K562 (cell line): ENCODE measurements around the gene HPN. TPM values are rescaled to one million over a fixed set of nuclear protein-coding genes. Genes with fewer than 3 reads are reported as not detected.

Experiments used
- ATAC-seq: fragments of 200-7000 bp; cut with Tn5 transposase; 3 replicates; pipeline ENCODE4 v1.9.1; 2020; ENCODE audit warnings: moderate library complexity
- BruUV-seq: library from RNA; stranded (reverse); fragments of 400-500 nt; replicated peaks from 2 replicates; lab custom pipeline; 2021; lab: Mats Ljungman, UMichigan
- CTCF ChIA-PET: fragments of 300-600 bp; formaldehyde crosslinking; extraction: SDS; loops from one replicate; lab custom pipeline; 2021; ENCODE audit warnings: low intra/inter-chr PET ratio; lab: Yijun Ruan, JAX
- POLR2A ChIA-PET: fragments of 300-600, 350-650 bp; sonication (Branson Sonifier 250); formaldehyde crosslinking; extraction: SDS; loops from one replicate; lab custom pipeline; 2021; ENCODE audit warnings: antibody characterized with exemption, inconsistent platforms; lab: Yijun Ruan, JAX
- DNase-seq, 4 experiments: peaks; one replicate each; pipeline versions ENCODE4 v3.0.0 to v3.0.0-alpha.2; 2011 to 2018; ENCODE audit warnings: low spot score in 3 of 4, mixed read lengths in 3 of 4; ENCODE audit errors: extremely low read depth in 1 of 4
- FAIRE-seq: peaks from 2 replicates; lab custom pipeline; 2011; peaks lifted over from hg19 to GRCh38; lab: Jason Lieb, UNC
- H2AFZ ChIP-seq: 2 replicates; pipeline ENCODE4 v1.6.0; 2011; ENCODE audit warnings: low read depth, low read length, control low read depth, inconsistent platforms
- H3K27ac ChIP-seq: fragments of 200-600 bp; 3 replicates; pipeline ENCODE4 v1.8.0; 2011; ENCODE audit warnings: low read depth, mild to moderate bottlenecking, control low read depth, inconsistent platforms, low read length, moderate library complexity, mixed read lengths; ENCODE audit errors: extremely low read depth
- H3K27me3 ChIP-seq, 2 experiments: fragments of 300-600 bp in 1 of 2; 2 replicates in 1 of 2; 3 replicates in 1 of 2; pipeline versions ENCODE4 v1.6.0 to v1.8.0; 2011; ENCODE audit warnings: inconsistent platforms in 2 of 2, low read length in 2 of 2, mild to moderate bottlenecking in 1 of 2, mixed read lengths in 1 of 2, moderate library complexity in 1 of 2; ENCODE audit not compliant: control insufficient read depth in 2 of 2, insufficient read depth in 2 of 2
- H3K36me3 ChIP-seq: fragments of 300-600 bp; 3 replicates; pipeline ENCODE4 v1.8.0; 2011; ENCODE audit warnings: mild to moderate bottlenecking, low read length, inconsistent platforms; ENCODE audit not compliant: control insufficient read depth, insufficient read depth
- H3K4me1 ChIP-seq, 2 experiments: fragments of 200-600 bp in 1 of 2; replicated peaks in 1 of 2; 2 replicates in 1 of 2; 3 replicates in 1 of 2; pipeline versions ENCODE4 v1.5.1 to v1.8.0; 2011; ENCODE audit warnings: inconsistent platforms in 2 of 2, low read length in 2 of 2, mild to moderate bottlenecking in 1 of 2, mixed read lengths in 1 of 2, moderate library complexity in 1 of 2; ENCODE audit not compliant: control insufficient read depth in 2 of 2, insufficient read depth in 2 of 2
- H3K4me2 ChIP-seq: 2 replicates; pipeline ENCODE4 v1.6.1; 2011; ENCODE audit warnings: low read length, control low read depth, inconsistent platforms, mixed read lengths; ENCODE audit not compliant: insufficient read depth
- H3K4me3 ChIP-seq: fragments of 200-600 bp; sonication (generic), shearing (Covaris generic); 2 replicates; pipeline ENCODE4 v1.5.1; 2016; ENCODE audit warnings: control low read depth, inconsistent platforms
- H3K79me2 ChIP-seq: fragments of 200-600 bp; 3 replicates; pipeline ENCODE4 v1.8.0; 2011; ENCODE audit warnings: low read length, inconsistent platforms; ENCODE audit not compliant: control insufficient read depth, insufficient read depth
- H3K9ac ChIP-seq, 2 experiments: 2 replicates each; pipeline versions ENCODE4 v1.6.0 to v1.6.1; 2011; ENCODE audit warnings: low read depth in 2 of 2, low read length in 2 of 2, control low read depth in 1 of 2, inconsistent platforms in 1 of 2, mild to moderate bottlenecking in 1 of 2, mixed read lengths in 1 of 2; ENCODE audit not compliant: insufficient read depth in 1 of 2
- H3K9me1 ChIP-seq: one replicate; pipeline ENCODE4 v1.6.0; 2011; ENCODE audit warnings: inconsistent platforms, mild to moderate bottlenecking, low read length, moderate library complexity; ENCODE audit not compliant: control insufficient read depth, insufficient read depth
- H3K9me3 ChIP-seq: replicated peaks from 2 replicates; pipeline ENCODE4 v1.5.1; 2011; ENCODE audit warnings: low read depth, low read length, inconsistent platforms; ENCODE audit not compliant: control insufficient read depth, insufficient read depth
- H4K20me1 ChIP-seq: replicated peaks from 2 replicates; pipeline ENCODE4 v1.6.1; 2011; ENCODE audit warnings: low read length, inconsistent platforms, mixed read lengths; ENCODE audit not compliant: control insufficient read depth, insufficient read depth
- ATF7 ChIP-seq: fragments of 450-650 bp; IDR thresholded peaks from 2 replicates; pipeline ENCODE4 v1.7.1; 2014; ENCODE audit warnings: mild to moderate bottlenecking, moderate library complexity
- ETV5 ChIP-seq: sonication (generic); formaldehyde crosslinking; IDR thresholded peaks from 2 replicates; pipeline ENCODE4 v1.4.0; 2020; ENCODE audit warnings: low read depth, mild to moderate bottlenecking, missing genetic modification reagents
- EZH2 ChIP-seq: IDR thresholded peaks from 2 replicates; pipeline ENCODE4 v1.6.1; 2012; ENCODE audit warnings: low read depth, mild to moderate bottlenecking, inconsistent platforms, low read length, borderline replicate concordance
- FUS ChIP-seq: fragments of 200-400 bp; formaldehyde crosslinking; optimal IDR thresholded peaks from 2 replicates; pipeline ENCODE3; 2017; ENCODE audit warnings: low read depth, low read length
- L3MBTL2 ChIP-seq: fragments of 450-650 bp; IDR thresholded peaks from 2 replicates; pipeline ENCODE4 v1.6.1; 2016; ENCODE audit warnings: mild to moderate bottlenecking, moderate library complexity
- MXI1 ChIP-seq: IDR thresholded peaks from 2 replicates; pipeline ENCODE4 v1.6.1; 2011; ENCODE audit warnings: low read depth, mild to moderate bottlenecking, improper control_type of control experiment, low read length
- NRF1 ChIP-seq, 2 experiments: fragments of 450-650 bp; IDR thresholded peaks in 1 of 2; conservative IDR thresholded peaks in 1 of 2; 2 replicates each; pipeline ENCODE4 v1.6.1; 2014; ENCODE audit warnings: mild to moderate bottlenecking in 2 of 2
- PML ChIP-seq: IDR thresholded peaks from 2 replicates; pipeline ENCODE4 v1.6.1; 2012; ENCODE audit warnings: low read length, inconsistent platforms
- POLR3G ChIP-seq: IDR thresholded peaks from 2 replicates; pipeline ENCODE4 v1.6.1; 2011; ENCODE audit not compliant: insufficient read length, insufficient replicate concordance; ENCODE audit errors: extremely low read depth
- RB1 ChIP-seq: fragments of 450-650 bp; IDR thresholded peaks from 2 replicates; pipeline ENCODE4 v1.6.1; 2017; ENCODE audit warnings: low read depth, mild to moderate bottlenecking
- RBBP5 ChIP-seq: fragments of 200-600 bp; sonication (generic); IDR thresholded peaks from 2 replicates; pipeline ENCODE4 v1.6.1; 2012; ENCODE audit warnings: borderline replicate concordance, mild to moderate bottlenecking, low read length, control low read depth, inconsistent platforms; ENCODE audit not compliant: insufficient read depth, poor library complexity, severe bottlenecking
- SIN3A ChIP-seq, 2 experiments: fragments of 150-350 bp in 1 of 2; IDR thresholded peaks; 2 replicates each; pipeline ENCODE4 v1.6.1; 2011 to 2016; ENCODE audit warnings: borderline replicate concordance in 2 of 2, low read depth in 2 of 2, low read length in 2 of 2, mild to moderate bottlenecking in 2 of 2, moderate library complexity in 2 of 2; ENCODE audit not compliant: control insufficient read depth in 1 of 2
- ZNF766 ChIP-seq: fragments of 200-800 bp; sonication (Bioruptor generic); conservative IDR thresholded peaks from 2 replicates; pipeline ENCODE4 v1.6.1; 2016; ENCODE audit warnings: missing genetic modification characterization, missing compliant biosample characterization
- WGBS: fragments of 100-300 bp; shearing (Covaris generic); methylation state at CpG from one replicate; pipeline ENCODE4 v1.1.6; 2016; ENCODE audit warnings: low coverage, mixed read lengths; ENCODE audit not compliant: insufficient coverage; ENCODE audit errors: missing lambda C conversion rate; 5-methylcytosine and 5-hydroxymethylcytosine counted together
- in situ Hi-C: fragments of 300-500 bp; cut with MboI; formaldehyde crosslinking; loops from 4 replicates; pipeline ENCODE4 v1.15.0; 2018; ENCODE audit warnings: inconsistent platforms, mixed read lengths
- intact Hi-C: fragments of 100-400 bp; cut with micrococcal nuclease; formaldehyde crosslinking; loops from 2 replicates; pipeline ENCODE4 v1.14.2; 2022
- polyA plus RNA-seq, 8 experiments: library from polyadenylated mRNA; depleted of rRNA in 4 of 8; stranded (reverse) in 5 of 8; unstranded in 3 of 8; fragments of >200 nt; fragmentation: Nextera tagmentation in 2 of 8; fragmentation: Illumina TruSeq in 1 of 8; extraction: Ambion mirVana in 2 of 8; extraction: Trizol in 1 of 8; gene quantifications; 2 replicates each; pipeline versions ENCODE4 v1.2.1 to v1.2.3, GENCODE V29; 2011 to 2014; ENCODE audit warnings: inconsistent platforms in 1 of 8, missing spikeins in 1 of 8
- total RNA-seq, 7 experiments: library from RNA; depleted of rRNA in 6 of 7; stranded (reverse); fragments of >200 nt in 6 of 7; fragmentation: Illumina TruSeq in 2 of 7; extraction: Trizol in 2 of 7; gene quantifications; 2 replicates each; pipeline versions ENCODE4 v1.2.1 to v1.2.3, GENCODE V29; 2011 to 2021; ENCODE audit warnings: low replicate concordance in 1 of 7
- TF ChIP-seq, protein P1 (sequence below): fragments of 250-450 bp; sonication (Bioruptor Pico); IDR thresholded peaks from 2 replicates; pipeline ENCODE4 v1.9.0; 2021; ENCODE audit warnings: mild to moderate bottlenecking, inconsistent platforms
- TF ChIP-seq, protein P2 (sequence below), 2 experiments: fragments of 450-650 bp; conservative IDR thresholded peaks; 2 replicates each; pipeline ENCODE4 v1.6.1; 2017; ENCODE audit warnings: mild to moderate bottlenecking in 2 of 2, moderate library complexity in 2 of 2

Gene HPN
- total and polyA plus RNA-seq, 9 of the 15 experiments (the other 6 are each of a cell fraction or from before 2014, with no cell fraction given) = 0.10 to 0.20 TPM; not detected in 7

DNA sequence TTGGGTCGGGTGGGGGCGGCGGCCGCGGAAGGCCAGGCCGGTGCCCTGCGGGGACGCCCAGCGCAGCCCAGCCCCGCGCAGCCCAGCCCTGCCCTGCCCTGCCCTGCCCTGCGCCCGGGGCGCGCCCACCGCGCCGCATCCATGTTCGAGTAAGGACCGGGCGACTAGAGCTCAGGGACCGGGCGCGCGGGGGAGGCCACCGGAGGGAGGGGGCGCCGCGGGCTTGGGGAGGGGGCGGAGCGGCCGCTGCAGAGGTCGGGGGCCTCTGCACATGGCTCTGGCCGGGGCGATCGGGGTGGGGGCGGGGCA lies 41.2 kb upstream of the HPN start (continued):
- TF ChIP-seq RB1 = 0 out of 2 replicates have a peak, but pooled peaks have one; percentile 11
- TF ChIP-seq, protein P1, sequence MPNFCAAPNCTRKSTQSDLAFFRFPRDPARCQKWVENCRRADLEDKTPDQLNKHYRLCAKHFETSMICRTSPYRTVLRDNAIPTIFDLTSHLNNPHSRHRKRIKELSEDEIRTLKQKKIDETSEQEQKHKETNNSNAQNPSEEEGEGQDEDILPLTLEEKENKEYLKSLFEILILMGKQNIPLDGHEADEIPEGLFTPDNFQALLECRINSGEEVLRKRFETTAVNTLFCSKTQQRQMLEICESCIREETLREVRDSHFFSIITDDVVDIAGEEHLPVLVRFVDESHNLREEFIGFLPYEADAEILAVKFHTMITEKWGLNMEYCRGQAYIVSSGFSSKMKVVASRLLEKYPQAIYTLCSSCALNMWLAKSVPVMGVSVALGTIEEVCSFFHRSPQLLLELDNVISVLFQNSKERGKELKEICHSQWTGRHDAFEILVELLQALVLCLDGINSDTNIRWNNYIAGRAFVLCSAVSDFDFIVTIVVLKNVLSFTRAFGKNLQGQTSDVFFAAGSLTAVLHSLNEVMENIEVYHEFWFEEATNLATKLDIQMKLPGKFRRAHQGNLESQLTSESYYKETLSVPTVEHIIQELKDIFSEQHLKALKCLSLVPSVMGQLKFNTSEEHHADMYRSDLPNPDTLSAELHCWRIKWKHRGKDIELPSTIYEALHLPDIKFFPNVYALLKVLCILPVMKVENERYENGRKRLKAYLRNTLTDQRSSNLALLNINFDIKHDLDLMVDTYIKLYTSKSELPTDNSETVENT (CRISPR knock-in tag) = 0 out of 2 replicates have a peak, but pooled peaks have one; percentile 20
- TF ChIP-seq PML = peak; percentile 6; the same call in 1 of the 2 replicates
- 0 out of 2 replicates have a peak, but pooled peaks have one; percentile 24 for TF ChIP-seq ZNF766 (CRISPR knock-in tag)

DNA sequence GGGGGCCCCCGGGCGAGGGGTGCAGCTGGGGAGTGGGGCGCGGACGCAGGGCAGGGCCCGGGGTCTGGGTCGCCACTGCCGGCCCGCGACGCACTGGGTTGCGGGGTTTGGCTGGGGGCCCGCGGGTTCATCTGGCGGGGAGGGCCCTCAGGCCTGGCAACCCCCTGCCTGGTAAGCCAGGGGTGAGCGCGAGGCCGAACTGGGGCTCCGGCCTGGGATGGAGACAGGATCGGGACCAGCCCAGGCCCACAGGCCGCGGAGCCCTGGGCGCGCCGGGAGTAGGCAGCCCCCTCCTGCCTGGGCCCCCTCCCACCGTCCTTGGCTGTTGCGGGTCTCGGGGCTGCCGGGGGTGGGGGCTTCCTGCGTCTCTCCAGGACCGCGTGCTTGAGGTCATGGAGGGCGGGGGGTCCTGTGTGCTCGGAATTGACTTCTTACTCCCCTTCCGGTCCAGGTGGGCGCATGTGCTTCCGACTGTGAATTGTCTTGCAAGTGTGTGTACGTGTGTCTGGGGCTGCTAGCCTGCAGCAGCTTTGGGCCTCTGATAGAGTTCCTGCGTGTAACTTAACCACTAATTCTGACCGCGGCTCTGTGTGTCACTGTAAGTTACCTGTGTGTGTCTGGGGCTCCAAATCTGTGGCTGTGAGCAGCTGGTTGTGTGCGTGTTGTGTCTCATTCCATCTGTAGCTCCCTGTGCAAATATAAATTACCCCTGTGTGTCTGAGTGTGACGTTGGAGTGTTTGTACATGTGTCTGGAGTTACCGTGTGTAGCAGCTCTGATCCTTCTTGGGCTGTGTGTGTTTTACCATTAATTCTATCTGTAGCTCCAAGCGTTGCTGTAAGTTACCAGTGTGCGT lies 40.6 kb upstream of the HPN start:
- Histone ChIP-seq H3K4me1 (peaks cover 27 to 54% of the 10 kb centered on the region in 2 experiments), H3K4me3 (peak overlapping the region; percentile 77), H3K79me2 (peaks cover 59% of the 10 kb centered on the region)
- TF ChIP-seq RBBP5 = peak; percentile 39
- 0 out of 4 replicates have a peak, but pooled peaks of 1 of the 2 experiments have one; percentile 17 for TF ChIP-seq NRF1 (conservative IDR thresholded peaks at IDR 0.05 in 1 of 2, IDR thresholded peaks at IDR 0.05 in 1 of 2)
- TF ChIP-seq MXI1 = 0 out of 2 replicates have a peak, but pooled peaks have one; percentile 20
- 0 out of 2 replicates have a peak, but pooled peaks have one; percentile 17 for TF ChIP-seq L3MBTL2
- peak in 1 of 2 experiments; percentile 20; a peak in 1 of 4 replicates for TF ChIP-seq SIN3A (IDR thresholded peaks at IDR 0.05; ENCODE audit: borderline replicate concordance in 2 of 2, control insufficient read depth in 1 of 2, low read depth in 2 of 2, low read length in 2 of 2)
- TF ChIP-seq ETV5 (CRISPR knock-in tag) = peak; percentile 44; the same call in 1 of the 2 replicates
- TF ChIP-seq, protein P2, sequence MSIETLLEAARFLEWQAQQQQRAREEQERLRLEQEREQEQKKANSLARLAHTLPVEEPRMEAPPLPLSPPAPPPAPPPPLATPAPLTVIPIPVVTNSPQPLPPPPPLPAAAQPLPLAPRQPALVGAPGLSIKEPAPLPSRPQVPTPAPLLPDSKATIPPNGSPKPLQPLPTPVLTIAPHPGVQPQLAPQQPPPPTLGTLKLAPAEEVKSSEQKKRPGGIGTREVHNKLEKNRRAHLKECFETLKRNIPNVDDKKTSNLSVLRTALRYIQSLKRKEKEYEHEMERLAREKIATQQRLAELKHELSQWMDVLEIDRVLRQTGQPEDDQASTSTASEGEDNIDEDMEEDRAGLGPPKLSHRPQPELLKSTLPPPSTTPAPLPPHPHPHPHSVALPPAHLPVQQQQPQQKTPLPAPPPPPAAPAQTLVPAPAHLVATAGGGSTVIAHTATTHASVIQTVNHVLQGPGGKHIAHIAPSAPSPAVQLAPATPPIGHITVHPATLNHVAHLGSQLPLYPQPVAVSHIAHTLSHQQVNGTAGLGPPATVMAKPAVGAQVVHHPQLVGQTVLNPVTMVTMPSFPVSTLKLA (conservative IDR thresholded peaks at IDR 0.05) = peak; percentile 56 to 63
- TF ChIP-seq POLR3G = no peak
- TF ChIP-seq ATF7 = no peak
- no peak for TF ChIP-seq EZH2
- TF ChIP-seq FUS = no peak

More for the DNA sequence above, 40.6 kb upstream of the HPN start:
- H4K20me1 ChIP-seq = peaks cover 6% of the 10 kb centered on the region
- TSS peak; percentile 46 for BruUV-seq
- CTCF ChIA-PET = no interaction called here
- 0 out of 2 replicates have a peak overlapping the region, but pooled peaks have one; percentile 7 for H2AFZ ChIP-seq
- peak overlapping the region; percentile 93 for H3K4me2 ChIP-seq
- no peaks in the 10 kb centered on the region for H3K9me1 ChIP-seq
- H3K27me3 ChIP-seq = no peaks in the 10 kb centered on the region
- H3K9me3 ChIP-seq = no peaks in the 10 kb centered on the region
- POLR2A ChIA-PET = interaction anchor here (0.6 to 2.2 kb wide), 6 partner anchors 14 to 441 kb away, joined by 3 to 5 read pairs (median 3); no protein-coding TSS in a partner anchor
- ATAC-seq (peak; percentile 16), DNase-seq (peak; percentile 45 to 82 (median 74)), FAIRE-seq (peak; percentile 84)
- peak overlapping the region; percentile 80 for H3K27ac ChIP-seq
- in situ Hi-C loops (no loop called here), intact Hi-C loops (loop anchor here (1.0 kb wide), 1 partner anchor 28 kb away; no protein-coding TSS in a partner anchor)
- peaks cover 37% of the 10 kb centered on the region; the same call in 2 of the 3 replicates for H3K36me3 ChIP-seq
- peak overlapping the region; percentile 70 to 95 for H3K9ac ChIP-seq
- WGBS = under 1% methylated on average over 21 of the region's 46 CpGs
